Inflammatory macrophage treated with lipopolysaccharide for 4 hours (primary cell): ENCODE results near the gene PDK2.
A peak's percentile ranks its signal among the peaks of the same experiment; 100 is the strongest.
"Not testable (repeated sequence)": the region's sequence is repeated elsewhere in the genome, so short reads cannot be mapped to it uniquely, and the experiment has no call there.

Source experiments
- DNase-seq: peaks from one replicate; pipeline ENCODE4 v3.0.0-alpha.2; 2020

Gene PDK2

DNA sequence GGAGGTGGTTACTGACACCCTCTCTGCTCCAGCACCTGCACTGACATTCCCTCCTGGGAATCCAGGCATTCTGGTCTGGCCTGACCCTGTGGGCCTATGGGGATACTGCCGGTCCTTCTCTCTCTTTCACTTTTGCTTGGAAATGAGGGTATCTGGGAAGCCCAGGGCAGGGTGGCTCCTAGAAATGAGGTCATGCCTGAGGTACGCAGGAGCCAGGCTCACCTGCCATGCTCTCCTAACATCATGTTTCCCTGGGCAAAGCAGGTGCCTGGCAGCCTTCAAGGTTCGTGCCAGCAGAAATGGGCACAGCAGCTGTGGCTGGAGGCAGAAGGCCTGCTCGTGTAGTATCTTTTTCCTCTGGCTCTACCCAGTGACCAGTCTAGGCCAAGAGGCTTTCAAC lies 35.9 kb upstream of the PDK2 start:
- no peak for DNase-seq

DNA sequence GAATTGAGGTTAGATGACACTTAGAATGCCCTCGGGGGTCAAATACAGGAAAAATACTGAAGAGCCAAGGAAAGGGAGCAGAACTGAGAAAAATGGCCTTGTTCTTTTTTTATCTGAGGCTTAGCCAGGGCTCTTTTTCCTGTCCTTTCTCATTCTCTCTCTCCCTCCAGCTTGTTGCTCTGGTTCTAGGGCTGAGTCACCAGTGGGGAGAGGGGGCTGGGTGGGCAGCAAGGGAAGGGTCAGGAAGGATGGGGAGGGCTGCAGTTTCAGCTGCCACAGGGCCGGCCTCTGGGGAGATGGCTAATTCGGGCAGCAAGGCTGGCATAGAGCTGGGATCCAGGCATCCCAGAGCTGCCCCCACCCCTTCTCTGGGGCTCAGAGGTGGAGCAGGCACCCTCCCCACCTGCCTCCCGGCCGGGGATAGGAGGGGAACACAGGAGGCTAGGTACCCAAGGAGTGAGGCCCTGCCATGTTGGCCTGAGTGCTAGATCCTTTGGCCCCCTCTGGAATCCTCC lies 35.3 kb upstream of the PDK2 start:
- DNase-seq = no peak

DNA sequence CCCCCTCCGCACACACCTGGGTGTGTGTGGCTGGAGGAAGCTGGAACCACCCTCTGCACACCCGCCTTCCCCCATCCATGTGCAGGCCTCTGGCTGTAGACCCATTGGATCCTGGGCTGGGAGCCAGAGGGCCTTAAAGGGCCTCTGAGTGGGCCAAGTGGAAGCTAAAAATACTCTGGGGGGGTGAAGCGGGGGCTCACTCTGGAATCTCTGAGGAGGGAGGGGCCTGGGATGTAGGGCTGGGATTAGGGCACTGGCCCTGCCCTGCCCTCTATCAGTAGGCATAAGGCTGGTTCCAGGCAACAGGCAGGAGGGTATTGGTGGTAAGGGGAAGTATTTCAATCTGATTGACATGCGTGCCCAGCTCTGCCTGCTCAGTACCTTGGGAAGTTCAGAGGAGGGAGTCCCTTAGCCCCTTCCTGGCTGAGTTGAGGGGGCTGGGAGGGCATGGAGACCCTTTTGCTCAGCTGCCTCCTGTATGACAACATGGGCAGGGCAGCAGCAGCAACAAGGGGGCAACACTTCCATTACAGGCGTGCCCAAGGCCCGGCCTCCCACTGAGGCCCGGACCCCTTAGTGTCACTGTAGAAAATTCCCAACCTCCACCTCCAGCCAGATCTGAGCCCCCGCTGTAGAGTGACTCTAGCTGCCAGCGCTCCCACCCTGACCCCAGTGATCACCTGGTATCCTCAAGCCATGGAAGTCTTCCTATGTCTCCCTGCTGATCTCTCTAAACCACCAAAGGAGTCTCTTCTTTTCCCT lies 34.0 kb upstream of the PDK2 start:
- no peak for DNase-seq

DNA sequence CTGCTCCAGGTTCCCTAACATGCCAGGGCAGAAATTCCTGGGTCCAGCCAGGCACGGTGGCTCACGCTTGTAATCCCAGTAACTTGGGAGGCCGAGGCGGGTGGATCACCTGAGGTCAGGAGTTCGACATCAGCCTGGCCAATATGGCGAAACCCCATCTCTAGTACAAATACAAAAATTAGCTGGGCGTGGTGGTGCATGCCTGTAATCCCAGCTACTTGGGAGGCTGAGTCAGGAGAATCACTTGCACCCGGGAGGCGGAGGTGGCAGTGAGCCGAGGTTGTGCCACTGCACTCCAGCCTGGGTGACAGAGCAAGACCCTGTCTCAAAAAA lies 33.5 kb upstream of the PDK2 start:
- not testable (repeated sequence) for DNase-seq

DNA sequence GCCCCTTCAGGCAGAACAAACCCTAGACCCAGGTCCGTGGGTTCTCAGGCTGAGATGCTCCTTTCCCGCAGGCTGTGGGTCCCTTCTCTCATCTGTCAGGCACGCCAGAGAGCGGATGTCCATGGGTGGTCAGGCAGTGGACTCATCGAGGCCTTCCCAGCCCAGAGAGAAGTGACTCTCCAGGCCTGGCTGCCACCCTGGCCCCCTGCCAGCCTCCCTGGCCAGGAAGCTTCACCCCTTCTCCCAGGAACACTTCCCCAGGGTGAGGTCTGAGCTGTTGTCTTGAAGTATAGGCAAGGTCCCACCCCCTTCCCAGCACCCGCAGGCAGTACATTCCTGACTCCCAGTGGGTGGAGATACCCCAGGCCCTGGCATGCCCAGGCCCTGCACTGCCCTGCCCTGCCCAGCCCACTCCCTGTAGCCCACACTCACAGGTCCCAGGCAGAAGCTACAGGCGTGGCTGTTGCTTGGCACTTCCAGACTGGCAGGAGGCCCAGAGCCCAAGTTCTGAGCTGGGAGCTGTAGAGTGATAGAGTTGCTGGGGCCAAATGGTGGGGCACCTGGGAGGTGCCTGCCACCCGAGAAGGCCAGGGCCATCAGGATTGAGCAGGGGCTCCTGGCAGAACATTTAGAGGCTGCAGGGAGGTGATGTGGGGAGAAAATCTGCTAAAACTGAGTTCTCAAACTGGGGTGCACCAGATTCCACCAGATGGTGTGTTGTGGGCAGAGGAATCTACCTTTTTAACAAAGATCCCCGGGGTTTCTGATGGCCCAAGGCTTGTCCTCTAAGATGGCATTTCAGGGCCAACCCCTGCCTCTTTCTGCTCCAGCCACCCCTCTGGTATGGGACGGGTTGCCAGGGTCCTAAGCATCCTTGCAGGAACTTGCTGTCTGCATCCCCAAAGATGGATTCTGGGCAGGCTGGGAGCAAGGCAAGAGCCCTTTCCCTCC lies 32.6 kb upstream of the PDK2 start:
- DNase-seq = peak; percentile 11

DNA sequence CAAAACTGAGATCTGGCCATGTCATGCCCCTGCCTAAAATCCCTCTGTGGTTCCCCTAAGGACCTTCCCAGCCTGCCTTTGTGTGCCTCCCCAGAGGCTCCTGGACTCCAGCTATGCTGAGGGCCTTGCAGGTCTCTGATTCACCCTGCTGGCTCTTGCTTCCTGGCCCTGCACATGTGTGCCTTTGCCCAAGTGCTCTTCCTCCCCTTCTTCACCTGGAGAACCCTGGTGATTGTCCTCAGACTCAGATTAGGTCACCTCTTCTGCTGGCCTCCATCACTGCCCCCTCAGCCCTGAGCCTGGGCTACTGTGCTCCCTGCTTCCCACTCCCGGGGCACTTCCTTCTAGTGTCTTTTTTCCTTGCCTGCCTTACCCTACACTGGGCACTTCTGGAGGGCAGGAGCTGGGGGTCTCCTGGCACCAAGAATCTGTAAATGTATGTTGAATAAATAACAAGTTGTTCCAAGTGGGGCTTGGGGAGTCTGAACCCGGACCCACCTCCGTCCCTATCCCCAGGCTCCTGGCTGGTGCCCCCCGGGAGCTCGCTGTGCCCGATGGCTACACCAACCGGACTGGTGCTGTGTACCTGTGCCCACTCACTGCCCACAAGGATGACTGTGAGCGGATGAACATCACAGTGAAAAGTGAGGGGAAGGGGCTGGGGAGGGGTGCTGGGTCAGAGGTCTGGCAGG lies 31.4 kb upstream of the PDK2 start:
- peak; percentile 28 for DNase-seq

DNA sequence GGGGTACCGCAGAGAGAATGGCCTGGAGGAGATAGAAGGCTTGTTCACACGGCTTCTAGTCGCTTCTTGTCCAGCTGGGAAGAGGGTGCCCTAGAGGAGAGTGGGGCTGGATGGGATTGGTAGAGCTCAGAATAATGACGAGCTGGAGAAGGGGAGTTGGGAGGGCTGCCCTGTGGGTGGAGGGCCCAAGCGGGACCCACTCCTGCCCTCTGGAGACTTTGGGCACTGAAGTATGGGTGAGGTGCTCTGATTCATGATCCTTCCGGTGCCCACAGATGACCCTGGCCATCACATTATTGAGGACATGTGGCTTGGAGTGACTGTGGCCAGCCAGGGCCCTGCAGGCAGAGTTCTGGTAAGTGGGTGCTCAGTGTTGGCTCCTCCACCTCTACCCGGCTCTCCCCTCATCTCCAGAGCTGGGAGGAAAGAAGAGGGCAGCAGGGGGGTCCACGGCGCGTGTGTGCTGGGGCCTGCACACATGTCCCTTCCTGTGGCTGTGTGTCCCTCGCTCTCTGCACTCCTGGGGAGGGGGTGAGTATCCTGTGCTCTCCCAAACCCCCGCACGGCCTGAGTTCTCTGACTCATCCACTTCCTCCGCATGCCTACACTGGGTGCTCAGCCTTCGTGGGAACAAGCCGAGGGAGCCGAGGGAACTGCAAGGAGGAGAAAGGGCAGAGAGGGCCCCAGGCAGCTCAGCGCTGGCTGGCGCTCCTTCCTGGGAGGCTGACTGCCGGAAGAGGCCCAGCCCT lies 30.7 kb upstream of the PDK2 start:
- peak; percentile 82 for DNase-seq

DNA sequence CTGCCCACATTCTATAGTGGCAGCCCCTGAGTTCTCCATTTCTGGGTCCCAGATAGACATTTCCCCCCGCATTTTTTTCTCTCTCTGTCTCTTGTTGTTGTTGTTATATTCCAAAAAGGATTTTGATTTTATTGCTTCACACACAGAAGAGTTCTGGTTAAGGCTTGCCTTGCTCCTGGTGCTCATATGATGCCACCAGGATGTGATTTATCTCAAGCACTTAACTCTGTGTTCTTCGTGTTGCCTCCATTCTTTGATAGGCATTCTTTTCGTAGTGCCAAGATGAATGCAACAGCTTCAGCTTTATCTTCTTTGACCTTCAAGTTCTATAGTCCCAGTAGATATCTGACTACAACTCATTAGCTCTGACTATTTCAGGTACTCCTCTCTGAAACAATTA lies 30.1 kb upstream of the PDK2 start:
- DNase-seq = no peak

DNA sequence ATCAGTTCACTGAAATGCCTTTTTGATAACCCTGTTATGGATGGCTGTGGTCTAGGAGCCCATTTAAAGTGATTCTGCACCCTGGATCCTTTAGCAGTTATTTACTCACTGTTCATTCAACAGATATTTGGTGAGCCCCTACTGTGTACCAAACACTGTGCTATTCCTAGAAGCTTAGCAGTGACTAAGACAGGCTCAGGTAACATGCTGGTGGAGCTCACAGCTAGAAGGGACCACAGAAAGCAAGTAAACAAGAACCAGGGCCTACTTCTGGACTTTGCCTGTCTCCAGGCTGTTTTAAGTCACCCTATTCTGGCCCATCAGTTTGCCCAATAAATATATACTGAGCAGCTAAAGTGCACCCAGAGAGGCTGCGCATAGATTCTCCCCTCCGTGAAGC lies 28.2 kb upstream of the PDK2 start:
- no peak for DNase-seq

DNA sequence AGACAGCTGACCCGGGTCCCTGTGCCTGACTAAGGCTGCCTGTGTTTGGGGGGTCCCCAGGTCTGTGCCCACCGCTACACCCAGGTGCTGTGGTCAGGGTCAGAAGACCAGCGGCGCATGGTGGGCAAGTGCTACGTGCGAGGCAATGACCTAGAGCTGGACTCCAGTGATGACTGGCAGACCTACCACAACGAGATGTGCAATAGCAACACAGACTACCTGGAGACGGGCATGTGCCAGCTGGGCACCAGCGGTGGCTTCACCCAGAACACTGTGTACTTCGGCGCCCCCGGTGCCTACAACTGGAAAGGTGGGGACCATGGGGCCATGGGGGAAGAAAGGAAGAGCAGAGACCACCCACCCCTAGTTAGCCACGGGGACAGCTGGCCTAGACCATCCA lies 27.2 kb upstream of the PDK2 start:
- DNase-seq = no peak

DNA sequence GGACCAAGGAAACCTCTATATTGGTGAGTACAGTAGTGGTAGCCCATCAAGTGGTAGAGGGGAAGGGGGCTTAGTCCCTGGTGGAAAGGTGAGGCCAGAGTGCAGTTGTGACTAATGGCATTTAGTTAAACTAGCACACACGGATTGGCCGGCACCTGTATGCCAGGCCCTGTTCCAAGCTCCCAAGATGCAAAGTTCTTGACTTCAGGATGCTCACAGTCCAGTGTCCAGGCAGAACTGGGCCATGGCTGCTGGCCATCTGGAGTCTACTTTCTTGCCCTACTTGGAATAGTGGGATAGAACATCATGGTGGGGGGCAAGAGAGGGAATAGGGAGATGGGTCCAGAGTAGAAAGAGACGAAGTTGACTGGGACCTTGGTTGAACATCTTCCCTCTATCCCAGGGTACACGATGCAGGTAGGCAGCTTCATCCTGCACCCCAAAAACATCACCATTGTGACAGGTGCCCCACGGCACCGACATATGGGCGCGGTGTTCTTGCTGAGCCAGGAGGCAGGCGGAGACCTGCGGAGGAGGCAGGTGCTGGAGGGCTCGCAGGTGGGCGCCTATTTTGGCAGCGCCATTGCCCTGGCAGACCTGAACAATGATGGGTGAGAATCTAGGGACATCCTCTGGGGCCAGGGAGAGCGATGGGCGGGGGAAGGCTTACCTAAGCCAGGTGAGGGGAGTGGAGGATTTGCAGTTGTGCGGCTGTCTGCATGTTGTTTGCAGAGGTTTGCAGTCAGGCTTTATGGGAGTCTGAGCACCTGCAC lies 24.1 kb upstream of the PDK2 start:
- no peak for DNase-seq

DNA sequence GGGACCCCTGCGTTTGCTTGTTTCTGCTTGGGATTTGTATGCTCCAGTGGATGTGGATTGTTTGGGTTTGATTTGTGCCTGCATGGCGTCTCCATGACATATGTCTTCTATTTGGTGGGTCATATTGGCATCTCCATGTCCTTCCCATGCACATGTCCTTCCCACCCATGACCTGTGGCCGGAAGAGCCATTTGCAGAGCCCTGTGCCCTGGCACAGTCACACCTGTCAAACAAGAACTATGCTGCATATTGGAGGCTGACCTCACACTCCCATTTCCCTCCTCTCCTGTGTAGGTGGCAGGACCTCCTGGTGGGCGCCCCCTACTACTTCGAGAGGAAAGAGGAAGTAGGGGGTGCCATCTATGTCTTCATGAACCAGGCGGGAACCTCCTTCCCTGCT lies 23.5 kb upstream of the PDK2 start:
- no peak for DNase-seq

DNA sequence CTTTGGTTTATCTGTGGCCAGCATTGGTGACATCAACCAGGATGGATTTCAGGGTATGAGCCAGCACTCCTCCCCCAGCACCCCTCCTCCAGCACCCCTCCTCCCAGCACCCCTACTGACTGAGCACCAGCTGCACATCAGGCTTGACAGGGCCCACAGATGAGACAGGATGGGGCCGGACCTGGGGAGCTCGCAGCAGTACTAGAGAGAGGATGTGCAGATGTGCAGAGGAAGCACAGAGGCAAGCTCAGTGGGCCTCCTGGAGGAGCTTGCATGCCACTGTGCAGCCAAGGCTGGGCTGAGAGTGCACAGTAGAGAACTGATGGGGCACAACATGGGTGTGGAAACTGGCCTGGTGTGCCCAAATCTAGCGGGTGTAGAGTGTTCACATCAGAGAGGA lies 23.0 kb upstream of the PDK2 start:
- DNase-seq = no peak

DNA sequence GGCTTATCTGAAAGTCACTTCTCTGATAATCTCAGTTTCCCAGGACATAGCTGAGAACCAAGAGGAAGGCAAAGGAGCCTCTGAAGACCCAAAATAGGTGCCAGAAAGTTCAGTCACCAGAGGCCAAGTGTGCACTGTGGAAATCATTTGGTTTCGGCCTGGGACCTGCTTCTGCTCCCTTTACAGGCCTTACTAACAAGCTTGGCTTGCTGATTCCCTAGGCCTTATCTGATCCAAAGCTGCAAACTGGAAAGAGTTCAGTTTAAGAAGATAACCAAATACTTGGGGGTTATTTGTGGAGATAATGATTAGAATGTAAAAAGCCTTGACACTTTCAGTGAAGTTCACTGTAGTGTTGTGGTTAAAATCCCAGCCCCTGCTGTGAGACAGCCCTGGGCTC lies 22.2 kb upstream of the PDK2 start:
- DNase-seq = no peak

DNA sequence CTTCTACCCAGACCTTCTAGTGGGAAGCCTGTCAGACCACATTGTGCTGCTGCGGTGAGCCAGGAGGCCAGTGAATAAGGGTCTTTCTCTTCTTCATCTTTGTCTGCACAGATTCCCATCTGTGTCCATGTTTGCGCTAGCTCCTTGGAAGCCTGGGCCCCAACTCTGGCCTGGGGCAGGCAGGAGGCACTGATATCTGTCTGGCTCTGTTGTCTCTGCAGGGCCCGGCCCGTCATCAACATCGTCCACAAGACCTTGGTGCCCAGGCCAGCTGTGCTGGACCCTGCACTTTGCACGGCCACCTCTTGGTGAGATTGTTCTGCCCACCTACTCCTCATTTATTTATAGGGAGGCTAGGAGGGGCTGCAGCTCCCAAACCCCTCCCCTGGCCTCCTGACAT lies 20.9 kb upstream of the PDK2 start:
- DNase-seq = no peak

DNA sequence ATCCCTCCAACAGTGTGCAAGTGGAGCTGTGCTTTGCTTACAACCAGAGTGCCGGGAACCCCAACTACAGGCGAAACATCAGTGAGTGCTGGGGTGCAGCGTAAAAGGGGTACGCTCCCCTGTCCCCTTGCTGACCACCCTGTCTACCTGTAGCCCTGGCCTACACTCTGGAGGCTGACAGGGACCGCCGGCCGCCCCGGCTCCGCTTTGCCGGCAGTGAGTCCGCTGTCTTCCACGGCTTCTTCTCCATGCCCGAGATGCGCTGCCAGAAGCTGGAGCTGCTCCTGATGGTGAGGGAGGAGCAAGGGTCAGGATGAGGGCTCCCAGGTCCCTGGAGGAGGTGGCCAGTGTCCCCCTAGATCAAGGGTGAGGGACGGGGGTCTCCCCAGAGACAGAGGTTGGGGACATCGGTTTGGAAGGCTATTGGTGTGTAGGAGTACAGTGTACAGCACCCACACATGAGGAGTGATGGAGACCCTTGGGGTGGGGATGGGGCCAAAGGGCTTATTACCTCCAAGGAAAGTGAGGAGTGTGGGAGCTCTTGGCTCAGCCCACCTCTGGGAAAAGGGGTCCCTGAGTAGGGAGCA lies 19.6 kb upstream of the PDK2 start:
- no peak for DNase-seq

DNA sequence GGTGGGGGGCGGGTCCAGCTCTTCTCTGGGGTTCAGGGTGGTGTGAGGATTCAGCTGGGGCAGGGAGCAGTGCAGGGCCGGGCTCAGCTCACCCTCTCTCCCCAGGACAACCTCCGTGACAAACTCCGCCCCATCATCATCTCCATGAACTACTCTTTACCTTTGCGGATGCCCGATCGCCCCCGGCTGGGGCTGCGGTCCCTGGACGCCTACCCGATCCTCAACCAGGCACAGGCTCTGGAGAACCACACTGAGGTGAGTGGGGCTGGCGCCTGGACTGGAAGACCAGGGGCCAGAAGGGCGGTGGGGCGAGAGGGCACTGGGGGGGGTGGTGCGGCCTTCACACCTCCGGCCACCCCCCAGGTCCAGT lies 18.9 kb upstream of the PDK2 start:
- DNase-seq = no peak

DNA sequence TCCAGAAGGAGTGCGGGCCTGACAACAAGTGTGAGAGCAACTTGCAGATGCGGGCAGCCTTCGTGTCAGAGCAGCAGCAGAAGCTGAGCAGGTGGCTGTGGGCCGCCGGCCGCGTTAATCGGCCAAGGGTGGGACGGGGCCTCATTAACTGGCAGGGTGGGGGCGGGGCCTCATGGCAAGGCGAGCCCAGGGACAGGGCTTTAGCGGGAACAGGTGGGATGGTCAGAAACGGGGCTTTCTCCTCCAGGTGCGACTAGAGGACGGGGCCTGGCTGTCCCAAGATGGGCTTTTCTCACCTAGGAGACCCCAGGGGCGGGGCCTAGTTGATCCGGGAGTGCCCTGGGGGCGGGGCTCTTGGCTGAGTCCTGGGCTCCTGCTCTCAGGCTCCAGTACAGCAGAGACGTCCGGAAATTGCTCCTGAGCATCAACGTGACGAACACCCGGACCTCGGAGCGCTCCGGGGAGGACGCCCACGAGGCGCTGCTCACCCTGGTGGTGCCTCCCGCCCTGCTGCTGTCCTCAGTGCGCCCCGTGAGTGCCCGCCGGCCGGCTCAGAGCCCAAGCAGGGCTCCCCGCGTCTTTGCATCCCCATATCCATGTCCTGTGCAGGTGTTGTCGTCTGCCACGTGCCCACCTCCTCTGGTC lies 18.4 kb upstream of the PDK2 start:
- no peak for DNase-seq

DNA sequence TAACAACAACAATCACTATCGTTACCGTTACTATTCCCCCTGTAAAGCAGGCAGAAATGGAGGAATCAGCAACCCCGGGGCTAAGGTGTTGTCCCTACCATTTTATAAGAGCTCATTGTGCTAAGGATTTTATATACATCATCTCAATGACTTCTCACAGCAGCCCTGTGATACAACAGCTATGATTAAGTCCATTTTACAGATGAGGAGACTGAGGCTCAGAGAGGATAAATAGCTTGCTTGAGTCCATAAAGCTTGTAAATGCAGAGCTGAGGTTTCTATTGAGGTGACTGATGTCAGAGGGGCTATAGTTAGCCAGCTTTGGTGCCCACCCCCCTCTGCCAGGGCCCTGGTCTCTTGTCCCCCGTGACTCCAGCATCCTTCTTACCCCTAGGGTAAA lies 16.7 kb upstream of the PDK2 start:
- no peak for DNase-seq

DNA sequence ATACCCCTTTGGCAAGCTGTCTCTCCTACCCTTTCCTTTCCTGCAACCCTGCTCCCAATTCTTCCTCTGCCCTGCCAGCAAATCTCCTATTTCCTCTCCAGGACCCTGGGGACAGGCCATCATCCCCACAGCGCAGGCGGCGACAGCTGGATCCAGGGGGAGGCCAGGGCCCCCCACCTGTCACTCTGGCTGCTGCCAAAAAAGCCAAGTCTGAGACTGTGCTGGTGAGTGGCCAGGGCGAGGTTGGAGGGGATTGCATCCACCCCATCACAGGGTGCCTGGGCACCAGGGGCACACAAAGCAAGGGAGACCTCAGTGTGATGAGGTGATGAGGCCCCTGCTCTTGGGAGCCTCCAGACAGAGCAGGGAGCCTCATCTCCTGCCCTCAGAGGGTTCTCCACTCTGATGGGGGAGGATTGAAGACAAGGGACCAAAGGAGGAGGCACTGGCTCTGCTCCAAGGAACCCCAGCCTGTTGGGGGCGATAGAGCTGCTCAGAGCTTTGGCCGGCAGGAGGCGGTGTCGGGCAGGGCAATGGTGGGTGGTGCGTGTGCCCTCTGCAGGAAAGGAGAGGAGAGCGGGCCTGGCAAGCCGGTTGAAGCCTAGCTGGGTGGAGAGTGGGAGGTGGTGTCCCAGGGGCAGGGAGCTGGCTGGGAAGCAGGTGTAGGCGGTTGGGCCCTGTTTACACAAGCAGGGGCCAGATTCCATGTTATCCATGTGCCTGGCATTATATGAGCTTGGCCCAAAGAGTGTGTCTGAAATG lies 15.6 kb upstream of the PDK2 start:
- DNase-seq = peak; percentile 17
